ENCODE measurements around the gene CDC42BPB.
A peak's percentile ranks its signal among the peaks of the same experiment; 100 is the strongest.

CDC42BPB gene

GRCh38 chr14:103073876-103074728 lies 16.8 kb upstream of the CDC42BPB start:
- no peak for DNase-seq

GRCh38 chr14:103073367-103073875 lies 16.1 kb upstream of the CDC42BPB start:
- no peak for DNase-seq

- peak in 1 of 2 donors; percentile 57 for DNase-seq
Measured at GRCh38 chr14:103072595-103073366, 15.4 kb upstream of the CDC42BPB start.

GRCh38 chr14:103071544-103072251 lies 14.3 kb upstream of the CDC42BPB start:
- DNase-seq: peak; percentile 77 to 79

GRCh38 chr14:103070971-103071542 lies 13.7 kb upstream of the CDC42BPB start:
- peak in 1 of 2 donors; percentile 23 for DNase-seq

GRCh38 chr14:103070263-103070885 lies 13.0 kb upstream of the CDC42BPB start:
- no peak for DNase-seq

- no peak for DNase-seq
Measured at GRCh38 chr14:103068351-103069073, 11.2 kb upstream of the CDC42BPB start.

GRCh38 chr14:103067231-103067954 lies 10.0 kb upstream of the CDC42BPB start:
- peak; percentile 50 to 56 for DNase-seq

GRCh38 chr14:103066399-103066798 lies 9.1 kb upstream of the CDC42BPB start:
- no peak for DNase-seq

- DNase-seq: no peak
Measured at GRCh38 chr14:103065861-103066260, 8.5 kb upstream of the CDC42BPB start.

GRCh38 chr14:103064978-103065377 lies 7.6 kb upstream of the CDC42BPB start:
- DNase-seq: no peak

GRCh38 chr14:103064436-103064835 lies 7.1 kb upstream of the CDC42BPB start:
- DNase-seq: no peak

GRCh38 chr14:103061482-103061976 lies 4.2 kb upstream of the CDC42BPB start:
- DNase-seq: no peak

GRCh38 chr14:103059556-103059955 lies 2.2 kb upstream of the CDC42BPB start:
- DNase-seq: no peak

GRCh38 chr14:103058164-103059055 lies 1.1 kb upstream of the CDC42BPB start:
- DNase-seq: no peak

- peak in 1 of 2 donors; percentile 18 for DNase-seq
Measured at GRCh38 chr14:103057028-103057371, 349 bp downstream of the CDC42BPB start.

GRCh38 chr14:103056322-103057027 lies 874 bp downstream of the CDC42BPB start:
- no peak for DNase-seq

GRCh38 chr14:103055695-103056094 lies 1.7 kb downstream of the CDC42BPB start:
- no peak for DNase-seq

GRCh38 chr14:103052407-103052806 lies 4.9 kb downstream of the CDC42BPB start:
- DNase-seq: peak; percentile 80 to 86

Data from inflammatory macrophage (primary cell).